ENCODE results near the gene SMG7. TPM values are rescaled to one million over a fixed set of nuclear protein-coding genes. Genes with fewer than 3 reads are reported as not detected.

The SMG7 gene
- total RNA-seq, 1 experiment from 2014 or later = 54.1 TPM

DNA sequence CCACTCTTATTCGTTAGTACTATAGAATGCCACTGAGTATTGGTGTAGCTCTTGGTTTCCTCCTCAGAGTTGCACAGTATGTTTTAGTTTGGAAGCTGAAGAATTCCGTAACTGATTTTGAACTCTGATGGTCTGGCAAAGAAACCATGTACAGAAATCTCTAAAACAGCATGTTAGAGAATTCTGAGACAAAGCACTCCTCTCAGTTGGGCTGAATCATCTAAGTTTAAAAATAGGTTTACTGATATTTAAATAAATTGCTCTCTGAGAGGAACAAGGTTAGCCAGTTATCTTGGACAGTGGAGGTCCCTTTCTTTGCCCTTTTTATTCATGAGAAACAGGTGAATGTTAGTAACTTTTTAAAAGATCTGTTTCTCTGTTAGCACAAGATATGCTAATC lies 74.1 kb downstream of the SMG7 start:
- Histone ChIP-seq H3K9me3 (ENCODE audit: control insufficient read depth in 1 of 2, insufficient read depth in 1 of 2, low read depth in 1 of 2, low read length in 2 of 2) (no peaks in the 10 kb centered on the region), H3K27me3 (ENCODE audit: insufficient read depth, low read length) (no peaks in the 10 kb centered on the region), H3K9me2 (ENCODE audit: insufficient read depth) (no peaks in the 10 kb centered on the region), H3K4me3 (replicated peaks in 1 of 2; ENCODE audit: low read depth in 1 of 2, low read length in 2 of 2) (no peak overlapping the region), H3K4me2 (ENCODE audit: low read length) (no peak overlapping the region), H3K9ac (ENCODE audit: low read length) (no peak overlapping the region), H3K4me1 (ENCODE audit: control insufficient read depth in 1 of 2, insufficient read depth in 2 of 2, low read length in 2 of 2) (peaks cover 0 to 3% of the 10 kb centered on the region in 2 experiments; a peak in 1 of 4 replicates), H3K27ac (ENCODE audit: low read depth, low read length) (no peak overlapping the region), H3K36me3 (ENCODE audit: control insufficient read depth in 1 of 2, insufficient read depth in 2 of 2, low read length in 2 of 2) (peaks cover 41 to 51% of the 10 kb centered on the region in 2 experiments), H2AFZ (ENCODE audit: low read depth, low read length, poor library complexity, severe bottlenecking) (no peak overlapping the region), H3K79me2 (ENCODE audit: insufficient read depth, low read length) (no peaks in the 10 kb centered on the region), H4K20me1 (ENCODE audit: insufficient read depth) (no peaks in the 10 kb centered on the region)
- intact Hi-C loops (cut with micrococcal nuclease) = loop anchor here (10.0 kb wide), 1 partner anchor 182 kb away; no protein-coding TSS in a partner anchor
- no peak for DNase-seq (ENCODE audit: low read depth, low spot score)
- TF ChIP-seq POLR2AphosphoS5 (IDR thresholded peaks at IDR 0.05; ENCODE audit: low read depth, low read length) (no peak), EZH2phosphoT487 (IDR thresholded peaks at IDR 0.05; ENCODE audit: borderline replicate concordance) (no peak), RAD21 (IDR thresholded peaks at IDR 0.05; ENCODE audit: low read depth) (no peak), TCF7L2 (IDR thresholded peaks at IDR 0.05; ENCODE audit: borderline replicate concordance, extremely low read depth, insufficient read depth, insufficient read length) (no peak)
- POLR2A ChIA-PET = no interaction called here
- ATAC-seq = no peak
- CTCF ChIA-PET = no interaction called here
- BruUV-seq (replicated peaks) = no TSS peak
- RAD21 ChIA-PET (ENCODE audit: low non-redundant PET in 1 of 2, low total read pairs in 2 of 2, uncharacterized antibody in 2 of 2, unreplicated experiment in 2 of 2) = no interaction called here

DNA sequence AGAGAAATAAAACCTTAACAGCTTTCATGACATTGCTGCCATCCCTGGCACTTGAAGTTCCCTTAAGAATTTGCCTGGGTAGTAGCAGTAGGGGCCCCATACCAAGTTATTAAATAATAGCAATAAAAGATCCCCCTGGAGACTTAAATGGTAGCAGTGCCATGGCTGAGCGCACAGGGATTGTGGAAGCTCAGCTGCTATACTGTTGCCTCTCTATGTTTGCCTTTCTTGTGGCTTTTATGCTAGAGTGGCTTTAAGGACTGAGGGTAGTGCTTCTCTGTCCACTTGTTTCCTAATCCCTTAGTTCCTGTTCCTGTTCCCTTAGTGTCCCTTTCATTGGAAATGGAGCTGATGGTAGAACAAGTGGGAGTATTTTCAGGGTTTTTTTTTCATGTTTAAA lies 75.8 kb downstream of the SMG7 start:
- no peak for TF ChIP-seq RAD21 (IDR thresholded peaks at IDR 0.05; ENCODE audit: low read depth)
- TF ChIP-seq, protein P1, sequence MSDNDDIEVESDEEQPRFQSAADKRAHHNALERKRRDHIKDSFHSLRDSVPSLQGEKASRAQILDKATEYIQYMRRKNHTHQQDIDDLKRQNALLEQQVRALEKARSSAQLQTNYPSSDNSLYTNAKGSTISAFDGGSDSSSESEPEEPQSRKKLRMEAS (IDR thresholded peaks at IDR 0.05) = no peak
- TF ChIP-seq SRF (IDR thresholded peaks at IDR 0.05; ENCODE audit: low read depth) = no peak
- TF ChIP-seq, protein P2, sequence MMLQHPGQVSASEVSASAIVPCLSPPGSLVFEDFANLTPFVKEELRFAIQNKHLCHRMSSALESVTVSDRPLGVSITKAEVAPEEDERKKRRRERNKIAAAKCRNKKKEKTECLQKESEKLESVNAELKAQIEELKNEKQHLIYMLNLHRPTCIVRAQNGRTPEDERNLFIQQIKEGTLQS (IDR thresholded peaks at IDR 0.05) = no peak
- TF ChIP-seq EZH2phosphoT487 (IDR thresholded peaks at IDR 0.05; ENCODE audit: borderline replicate concordance) = no peak
- TF ChIP-seq EZH2 (IDR thresholded peaks at IDR 0.05) = no peak
- TF ChIP-seq, protein P3, sequence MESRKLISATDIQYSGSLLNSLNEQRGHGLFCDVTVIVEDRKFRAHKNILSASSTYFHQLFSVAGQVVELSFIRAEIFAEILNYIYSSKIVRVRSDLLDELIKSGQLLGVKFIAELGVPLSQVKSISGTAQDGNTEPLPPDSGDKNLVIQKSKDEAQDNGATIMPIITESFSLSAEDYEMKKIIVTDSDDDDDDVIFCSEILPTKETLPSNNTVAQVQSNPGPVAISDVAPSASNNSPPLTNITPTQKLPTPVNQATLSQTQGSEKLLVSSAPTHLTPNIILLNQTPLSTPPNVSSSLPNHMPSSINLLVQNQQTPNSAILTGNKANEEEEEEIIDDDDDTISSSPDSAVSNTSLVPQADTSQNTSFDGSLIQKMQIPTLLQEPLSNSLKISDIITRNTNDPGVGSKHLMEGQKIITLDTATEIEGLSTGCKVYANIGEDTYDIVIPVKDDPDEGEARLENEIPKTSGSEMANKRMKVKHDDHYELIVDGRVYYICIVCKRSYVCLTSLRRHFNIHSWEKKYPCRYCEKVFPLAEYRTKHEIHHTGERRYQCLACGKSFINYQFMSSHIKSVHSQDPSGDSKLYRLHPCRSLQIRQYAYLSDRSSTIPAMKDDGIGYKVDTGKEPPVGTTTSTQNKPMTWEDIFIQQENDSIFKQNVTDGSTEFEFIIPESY (IDR thresholded peaks at IDR 0.05; ENCODE audit: extremely low read depth, insufficient replicate concordance, low read length) = no peak
- no peak for TF ChIP-seq CBX3 (IDR thresholded peaks at IDR 0.05; ENCODE audit: low read depth)
- no peak for TF ChIP-seq POLR2AphosphoS5 (IDR thresholded peaks at IDR 0.05; ENCODE audit: low read depth, low read length)
- TF ChIP-seq EGR1 (IDR thresholded peaks at IDR 0.05; ENCODE audit: low read depth) = no peak
- TF ChIP-seq, protein P4, sequence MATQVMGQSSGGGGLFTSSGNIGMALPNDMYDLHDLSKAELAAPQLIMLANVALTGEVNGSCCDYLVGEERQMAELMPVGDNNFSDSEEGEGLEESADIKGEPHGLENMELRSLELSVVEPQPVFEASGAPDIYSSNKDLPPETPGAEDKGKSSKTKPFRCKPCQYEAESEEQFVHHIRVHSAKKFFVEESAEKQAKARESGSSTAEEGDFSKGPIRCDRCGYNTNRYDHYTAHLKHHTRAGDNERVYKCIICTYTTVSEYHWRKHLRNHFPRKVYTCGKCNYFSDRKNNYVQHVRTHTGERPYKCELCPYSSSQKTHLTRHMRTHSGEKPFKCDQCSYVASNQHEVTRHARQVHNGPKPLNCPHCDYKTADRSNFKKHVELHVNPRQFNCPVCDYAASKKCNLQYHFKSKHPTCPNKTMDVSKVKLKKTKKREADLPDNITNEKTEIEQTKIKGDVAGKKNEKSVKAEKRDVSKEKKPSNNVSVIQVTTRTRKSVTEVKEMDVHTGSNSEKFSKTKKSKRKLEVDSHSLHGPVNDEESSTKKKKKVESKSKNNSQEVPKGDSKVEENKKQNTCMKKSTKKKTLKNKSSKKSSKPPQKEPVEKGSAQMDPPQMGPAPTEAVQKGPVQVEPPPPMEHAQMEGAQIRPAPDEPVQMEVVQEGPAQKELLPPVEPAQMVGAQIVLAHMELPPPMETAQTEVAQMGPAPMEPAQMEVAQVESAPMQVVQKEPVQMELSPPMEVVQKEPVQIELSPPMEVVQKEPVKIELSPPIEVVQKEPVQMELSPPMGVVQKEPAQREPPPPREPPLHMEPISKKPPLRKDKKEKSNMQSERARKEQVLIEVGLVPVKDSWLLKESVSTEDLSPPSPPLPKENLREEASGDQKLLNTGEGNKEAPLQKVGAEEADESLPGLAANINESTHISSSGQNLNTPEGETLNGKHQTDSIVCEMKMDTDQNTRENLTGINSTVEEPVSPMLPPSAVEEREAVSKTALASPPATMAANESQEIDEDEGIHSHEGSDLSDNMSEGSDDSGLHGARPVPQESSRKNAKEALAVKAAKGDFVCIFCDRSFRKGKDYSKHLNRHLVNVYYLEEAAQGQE (IDR thresholded peaks at IDR 0.05; ENCODE audit: low read depth) = no peak
- TF ChIP-seq SP1 (IDR thresholded peaks at IDR 0.05; ENCODE audit: low read depth) = no peak
- no peak for TF ChIP-seq POLR2A (IDR thresholded peaks at IDR 0.05; ENCODE audit: borderline replicate concordance, extremely low read depth, insufficient read depth, insufficient read length)
- TF ChIP-seq CEBPB (IDR thresholded peaks at IDR 0.05; ENCODE audit: low read depth) = no peak
- no peak for TF ChIP-seq ZFX (IDR thresholded peaks at IDR 0.05)
- Histone ChIP-seq H3K27me3 (ENCODE audit: insufficient read depth, low read length) (no peaks in the 10 kb centered on the region), H3K4me1 (ENCODE audit: control insufficient read depth in 1 of 2, insufficient read depth in 2 of 2, low read length in 2 of 2) (peaks cover 0 to 3% of the 10 kb centered on the region in 2 experiments; a peak in 1 of 4 replicates), H2AFZ (ENCODE audit: low read depth, low read length, poor library complexity, severe bottlenecking) (no peak overlapping the region), H3K4me3 (replicated peaks in 1 of 2; ENCODE audit: low read depth in 1 of 2, low read length in 2 of 2) (no peak overlapping the region), H3K9me3 (ENCODE audit: control insufficient read depth in 1 of 2, insufficient read depth in 1 of 2, low read depth in 1 of 2, low read length in 2 of 2) (no peaks in the 10 kb centered on the region), H3K79me2 (ENCODE audit: insufficient read depth, low read length) (no peaks in the 10 kb centered on the region), H4K20me1 (ENCODE audit: insufficient read depth) (no peaks in the 10 kb centered on the region), H3K9me2 (ENCODE audit: insufficient read depth) (no peaks in the 10 kb centered on the region), H3K4me2 (ENCODE audit: low read length) (no peak overlapping the region), H3K36me3 (ENCODE audit: control insufficient read depth in 1 of 2, insufficient read depth in 2 of 2, low read length in 2 of 2) (peaks cover 43 to 47% of the 10 kb centered on the region in 2 experiments), H3K27ac (ENCODE audit: low read depth, low read length) (no peak overlapping the region), H3K9ac (ENCODE audit: low read length) (no peak overlapping the region)
- no TSS peak for BruUV-seq (replicated peaks)
- ChIA-PET CTCF (no interaction called here), POLR2A (no interaction called here), RAD21 (ENCODE audit: low non-redundant PET in 1 of 2, low total read pairs in 2 of 2, uncharacterized antibody in 2 of 2, unreplicated experiment in 2 of 2) (no interaction called here)
- DNase-seq (ENCODE audit: low read depth, low spot score) = no peak
- intact Hi-C loops (cut with micrococcal nuclease) = loop anchor here (10.0 kb wide), 1 partner anchor 183 kb away; no protein-coding TSS in a partner anchor
- ATAC-seq = no peak
